Measurements from ENCODE around the gene DGLUCY.

DGLUCY gene

DNA sequence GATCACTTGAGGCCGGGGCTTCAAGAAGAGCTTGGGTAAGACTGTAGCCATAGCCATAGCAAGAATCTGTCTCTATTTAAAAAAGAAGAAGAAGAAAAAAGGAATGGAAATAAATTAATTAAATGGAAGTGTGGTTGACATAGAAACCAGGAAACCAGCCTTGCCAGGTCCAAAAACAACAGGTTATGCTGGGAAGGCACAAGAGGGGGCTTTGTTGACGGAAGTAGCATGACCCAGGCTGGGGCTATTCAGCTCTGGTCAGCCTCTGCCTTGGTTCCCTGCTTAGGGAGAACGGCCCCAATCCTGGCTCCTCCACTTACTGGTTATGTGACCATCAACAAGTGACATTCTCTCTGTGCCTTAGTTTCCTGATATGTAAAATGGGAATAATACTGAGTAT is 145.0 kb downstream of the DGLUCY start:
- Histone ChIP-seq H4K20me1 (ENCODE audit: control insufficient read depth, insufficient read depth, low read depth, low read length) (no peaks in the 10 kb centered on the region), H3K27me3 (ENCODE audit: control insufficient read depth, low read length) (no peaks in the 10 kb centered on the region), H3K9me3 (ENCODE audit: control insufficient read depth, insufficient read depth, low read length) (no peaks in the 10 kb centered on the region), H3F3A (ENCODE audit: control insufficient read depth, insufficient read depth) (peaks cover 19% of the 10 kb centered on the region), H3K4me2 (ENCODE audit: low read length) (no peak overlapping the region), H3K27ac (ENCODE audit: low read depth, low read length) (no peak overlapping the region), H3K4me3 (ENCODE audit: low read length) (no peak overlapping the region), H3K36me3 (ENCODE audit: control insufficient read depth, low read length) (no peaks in the 10 kb centered on the region), H3K79me2 (ENCODE audit: control insufficient read depth, low read length) (no peaks in the 10 kb centered on the region), H3K9me2 (replicated peaks; ENCODE audit: control insufficient read depth, low read length) (no peaks in the 10 kb centered on the region), H3K4me1 (ENCODE audit: control insufficient read depth, low read length) (peaks cover 76% of the 10 kb centered on the region)
- TF ChIP-seq, protein P1, sequence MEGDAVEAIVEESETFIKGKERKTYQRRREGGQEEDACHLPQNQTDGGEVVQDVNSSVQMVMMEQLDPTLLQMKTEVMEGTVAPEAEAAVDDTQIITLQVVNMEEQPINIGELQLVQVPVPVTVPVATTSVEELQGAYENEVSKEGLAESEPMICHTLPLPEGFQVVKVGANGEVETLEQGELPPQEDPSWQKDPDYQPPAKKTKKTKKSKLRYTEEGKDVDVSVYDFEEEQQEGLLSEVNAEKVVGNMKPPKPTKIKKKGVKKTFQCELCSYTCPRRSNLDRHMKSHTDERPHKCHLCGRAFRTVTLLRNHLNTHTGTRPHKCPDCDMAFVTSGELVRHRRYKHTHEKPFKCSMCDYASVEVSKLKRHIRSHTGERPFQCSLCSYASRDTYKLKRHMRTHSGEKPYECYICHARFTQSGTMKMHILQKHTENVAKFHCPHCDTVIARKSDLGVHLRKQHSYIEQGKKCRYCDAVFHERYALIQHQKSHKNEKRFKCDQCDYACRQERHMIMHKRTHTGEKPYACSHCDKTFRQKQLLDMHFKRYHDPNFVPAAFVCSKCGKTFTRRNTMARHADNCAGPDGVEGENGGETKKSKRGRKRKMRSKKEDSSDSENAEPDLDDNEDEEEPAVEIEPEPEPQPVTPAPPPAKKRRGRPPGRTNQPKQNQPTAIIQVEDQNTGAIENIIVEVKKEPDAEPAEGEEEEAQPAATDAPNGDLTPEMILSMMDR (IDR thresholded peaks at IDR 0.05; ENCODE audit: low read depth, low read length, poor library complexity, severe bottlenecking): no peak
- TF ChIP-seq EZH2phosphoT487 (IDR thresholded peaks at IDR 0.05; ENCODE audit: borderline replicate concordance, low read length): no peak

DNA sequence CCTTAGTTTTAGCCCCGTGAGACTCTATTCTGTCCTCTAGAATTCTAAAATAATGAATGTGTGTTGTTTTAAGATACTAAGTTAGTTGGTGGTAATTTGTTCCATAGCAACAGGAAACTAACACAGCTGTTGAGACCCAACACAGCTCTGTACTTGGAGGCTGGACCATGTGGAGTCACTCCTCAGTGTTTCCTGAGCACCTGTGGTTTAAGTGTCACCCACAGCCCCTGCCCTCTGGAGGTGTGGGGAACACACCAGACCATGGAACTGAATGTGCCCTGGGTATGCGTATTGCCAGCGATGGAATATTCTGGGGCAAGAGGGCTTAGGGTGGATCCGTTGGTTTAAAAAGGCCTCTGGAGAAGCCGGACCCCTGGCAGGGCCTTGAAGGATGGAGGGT is 147.2 kb downstream of the DGLUCY start:
- Histone ChIP-seq H3K4me2 (ENCODE audit: low read length) (peak overlapping the region; percentile 26), H3K27ac (ENCODE audit: low read depth, low read length) (0 out of 2 replicates have a peak overlapping the region, but pooled peaks have one; percentile 4), H3K36me3 (ENCODE audit: control insufficient read depth, low read length) (no peaks in the 10 kb centered on the region), H3K9me2 (replicated peaks; ENCODE audit: control insufficient read depth, low read length) (no peaks in the 10 kb centered on the region), H3F3A (ENCODE audit: control insufficient read depth, insufficient read depth) (peaks cover 13% of the 10 kb centered on the region), H3K27me3 (ENCODE audit: control insufficient read depth, low read length) (peaks cover 8% of the 10 kb centered on the region; the same call in 1 of the 2 replicates), H3K9me3 (ENCODE audit: control insufficient read depth, insufficient read depth, low read length) (no peaks in the 10 kb centered on the region), H3K79me2 (ENCODE audit: control insufficient read depth, low read length) (no peaks in the 10 kb centered on the region), H3K4me3 (ENCODE audit: low read length) (no peak overlapping the region), H3K4me1 (ENCODE audit: control insufficient read depth, low read length) (peaks cover 70% of the 10 kb centered on the region), H4K20me1 (ENCODE audit: control insufficient read depth, insufficient read depth, low read depth, low read length) (no peaks in the 10 kb centered on the region)
- TF ChIP-seq, protein P1 (IDR thresholded peaks at IDR 0.05; ENCODE audit: low read depth, low read length, poor library complexity, severe bottlenecking): no peak
- TF ChIP-seq EZH2phosphoT487 (IDR thresholded peaks at IDR 0.05; ENCODE audit: borderline replicate concordance, low read length): no peak

DNA sequence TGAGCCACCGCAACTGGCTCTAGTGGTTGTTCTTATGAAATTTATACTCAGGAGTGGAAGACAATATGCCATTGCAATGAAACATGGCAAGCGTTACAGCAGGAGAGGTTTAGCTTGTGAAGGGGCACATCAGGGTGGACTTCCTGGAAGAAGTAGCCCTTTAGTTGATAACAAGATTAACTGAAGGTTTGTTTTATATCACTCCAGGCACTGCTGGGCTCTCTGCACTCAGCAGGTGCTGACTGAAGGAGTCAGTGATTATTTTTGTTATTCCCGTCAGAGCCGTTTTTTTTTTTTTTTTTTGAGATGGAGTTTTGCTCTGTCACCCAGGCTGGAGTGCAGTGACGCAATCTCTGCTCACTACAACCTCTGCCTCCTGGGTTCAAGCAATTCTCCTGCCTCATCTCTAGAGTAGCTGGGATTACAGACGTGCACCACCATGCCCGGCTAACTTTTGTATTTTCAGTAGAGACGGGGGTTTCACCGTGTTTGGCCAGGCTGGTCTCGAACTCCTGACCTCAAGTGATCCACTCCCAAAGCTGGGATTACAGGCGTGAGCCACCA is 148.2 kb downstream of the DGLUCY start:
- Histone ChIP-seq H3K27me3 (ENCODE audit: control insufficient read depth, low read length) (peaks cover 8% of the 10 kb centered on the region; the same call in 1 of the 2 replicates), H3K27ac (ENCODE audit: low read depth, low read length) (no peak overlapping the region), H3K4me2 (ENCODE audit: low read length) (0 out of 2 replicates have a peak overlapping the region, but pooled peaks have one; percentile 23), H3K79me2 (ENCODE audit: control insufficient read depth, low read length) (no peaks in the 10 kb centered on the region), H3K4me3 (ENCODE audit: low read length) (no peak overlapping the region), H3K9me2 (replicated peaks; ENCODE audit: control insufficient read depth, low read length) (no peaks in the 10 kb centered on the region), H3K4me1 (ENCODE audit: control insufficient read depth, low read length) (peaks cover 63% of the 10 kb centered on the region), H3K36me3 (ENCODE audit: control insufficient read depth, low read length) (no peaks in the 10 kb centered on the region), H3F3A (ENCODE audit: control insufficient read depth, insufficient read depth) (peaks cover 19% of the 10 kb centered on the region), H4K20me1 (ENCODE audit: control insufficient read depth, insufficient read depth, low read depth, low read length) (no peaks in the 10 kb centered on the region), H3K9me3 (ENCODE audit: control insufficient read depth, insufficient read depth, low read length) (no peaks in the 10 kb centered on the region)
- TF ChIP-seq EZH2phosphoT487 (IDR thresholded peaks at IDR 0.05; ENCODE audit: borderline replicate concordance, low read length): no peak
- TF ChIP-seq, protein P1 (IDR thresholded peaks at IDR 0.05; ENCODE audit: low read depth, low read length, poor library complexity, severe bottlenecking): no peak
